ENCODE measurements around the gene PKP4.
"Not testable (repeated sequence)": the region's sequence is repeated elsewhere in the genome, so short reads cannot be mapped to it uniquely, and the experiment has no call there.

Gene PKP4

DNA sequence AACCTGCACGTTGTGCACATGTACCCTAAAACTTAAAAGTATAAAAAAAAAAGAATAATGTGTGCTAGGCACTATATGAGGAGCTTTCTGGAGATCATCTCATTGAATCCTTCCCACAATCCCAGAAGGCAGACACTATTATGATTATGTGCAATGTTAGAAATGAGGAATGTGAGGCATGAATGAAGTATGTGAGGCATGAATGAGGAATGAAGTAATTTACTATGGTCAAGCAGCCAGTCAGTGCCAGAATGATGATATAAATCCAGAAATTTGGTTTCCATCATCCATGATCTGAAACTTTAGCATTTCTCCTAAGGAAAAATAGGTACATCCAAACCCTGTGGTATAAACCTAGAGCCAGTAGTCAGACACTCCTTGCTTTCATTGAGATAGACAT is 42.2 kb upstream of the PKP4 start:
- TF ChIP-seq, protein P1, sequence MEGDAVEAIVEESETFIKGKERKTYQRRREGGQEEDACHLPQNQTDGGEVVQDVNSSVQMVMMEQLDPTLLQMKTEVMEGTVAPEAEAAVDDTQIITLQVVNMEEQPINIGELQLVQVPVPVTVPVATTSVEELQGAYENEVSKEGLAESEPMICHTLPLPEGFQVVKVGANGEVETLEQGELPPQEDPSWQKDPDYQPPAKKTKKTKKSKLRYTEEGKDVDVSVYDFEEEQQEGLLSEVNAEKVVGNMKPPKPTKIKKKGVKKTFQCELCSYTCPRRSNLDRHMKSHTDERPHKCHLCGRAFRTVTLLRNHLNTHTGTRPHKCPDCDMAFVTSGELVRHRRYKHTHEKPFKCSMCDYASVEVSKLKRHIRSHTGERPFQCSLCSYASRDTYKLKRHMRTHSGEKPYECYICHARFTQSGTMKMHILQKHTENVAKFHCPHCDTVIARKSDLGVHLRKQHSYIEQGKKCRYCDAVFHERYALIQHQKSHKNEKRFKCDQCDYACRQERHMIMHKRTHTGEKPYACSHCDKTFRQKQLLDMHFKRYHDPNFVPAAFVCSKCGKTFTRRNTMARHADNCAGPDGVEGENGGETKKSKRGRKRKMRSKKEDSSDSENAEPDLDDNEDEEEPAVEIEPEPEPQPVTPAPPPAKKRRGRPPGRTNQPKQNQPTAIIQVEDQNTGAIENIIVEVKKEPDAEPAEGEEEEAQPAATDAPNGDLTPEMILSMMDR (IDR thresholded peaks at IDR 0.05): no peak
- DNase-seq (ENCODE audit: low spot score): no peak
- H3K4me3 ChIP-seq: no peak overlapping the region

DNA sequence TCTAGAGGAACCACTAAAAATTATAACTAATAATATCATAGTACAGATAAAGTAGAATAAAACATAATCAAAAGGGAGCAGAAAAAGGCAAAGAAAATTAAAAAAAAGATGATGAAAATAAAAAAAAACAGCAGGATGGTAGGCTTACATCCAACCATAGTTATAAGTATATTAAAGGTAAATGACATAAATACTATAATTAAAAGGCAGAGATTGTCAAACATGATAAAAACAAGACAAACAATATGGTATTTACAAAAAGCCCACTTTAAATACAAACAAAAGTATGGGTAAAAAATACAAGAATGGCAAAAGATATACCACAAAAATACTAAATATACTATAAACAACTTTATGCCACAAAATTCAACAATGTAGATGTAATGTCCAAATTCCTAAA is 24.6 kb upstream of the PKP4 start:
- Histone ChIP-seq H3K27ac (no peak overlapping the region), H3K4me3 (no peak overlapping the region)
- TF ChIP-seq, protein P1 (IDR thresholded peaks at IDR 0.05): no peak
- no peak for DNase-seq (ENCODE audit: low spot score)

More for the DNA sequence above, 42.2 kb upstream of the PKP4 start:
- H3K27ac ChIP-seq: no peak overlapping the region

DNA sequence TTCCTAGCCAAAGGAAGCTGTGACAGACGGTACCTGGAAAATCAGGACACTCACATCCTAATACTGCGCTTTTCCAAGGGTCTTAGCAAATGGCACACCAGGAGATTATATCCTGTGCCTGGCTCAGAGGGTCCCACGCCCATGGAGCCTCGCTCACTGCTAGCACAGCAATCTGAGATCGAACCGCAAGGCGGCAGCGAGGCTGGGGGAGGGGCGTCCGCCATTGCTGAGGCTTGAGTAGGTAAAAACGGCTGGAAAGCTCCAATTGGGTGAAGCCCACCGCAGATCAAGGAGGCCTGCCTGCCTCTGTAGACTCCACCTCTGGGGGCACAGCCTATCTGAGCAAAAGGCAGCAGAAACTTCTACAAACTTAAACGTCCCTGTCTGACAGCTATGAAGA is 23.0 kb upstream of the PKP4 start:
- DNase-seq (ENCODE audit: low spot score); H3K4me3 ChIP-seq; H3K27ac ChIP-seq: not testable (repeated sequence)

DNA sequence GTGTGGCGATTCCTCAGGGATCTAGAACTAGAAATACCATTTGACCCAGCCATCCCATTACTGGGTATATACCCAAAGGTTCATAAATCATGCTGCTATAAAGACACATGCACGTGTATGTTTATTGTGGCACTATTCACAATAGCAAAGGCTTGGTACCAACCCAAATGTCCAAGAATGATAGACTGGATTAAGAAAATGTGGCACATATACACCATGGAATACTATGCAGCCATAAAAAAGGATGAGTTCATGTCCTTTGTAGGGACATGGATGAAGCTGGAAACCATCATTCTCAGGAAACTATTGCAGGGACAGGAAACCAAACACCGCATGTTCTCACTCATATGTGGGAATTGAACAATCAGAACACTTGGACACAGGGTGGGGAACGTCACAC is 17.7 kb upstream of the PKP4 start:
- H3K27ac ChIP-seq; DNase-seq (ENCODE audit: low spot score); H3K4me3 ChIP-seq: not testable (repeated sequence)

DNA sequence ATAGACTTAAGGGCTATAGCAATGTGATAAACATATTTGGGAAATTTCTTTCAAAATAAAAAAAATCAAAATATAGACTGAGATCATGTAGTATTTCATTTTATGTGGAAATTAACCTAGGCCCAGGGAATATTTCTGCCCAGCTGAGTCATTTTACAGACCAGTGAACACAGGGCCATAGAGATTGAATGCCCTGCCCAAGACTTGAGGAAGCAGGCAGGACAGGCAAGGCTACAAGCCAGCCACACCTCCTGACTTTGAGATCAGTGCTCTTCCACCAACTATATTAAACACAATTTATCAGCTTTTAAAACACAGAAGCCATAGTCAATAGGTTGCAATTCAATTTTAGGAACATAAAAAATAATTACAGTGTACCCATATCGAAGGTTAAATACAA is 13.1 kb upstream of the PKP4 start:
- DNase-seq (ENCODE audit: low spot score): no peak
- TF ChIP-seq, protein P1 (IDR thresholded peaks at IDR 0.05): no peak
- Histone ChIP-seq H3K4me3 (no peak overlapping the region), H3K27ac (no peak overlapping the region)

DNA sequence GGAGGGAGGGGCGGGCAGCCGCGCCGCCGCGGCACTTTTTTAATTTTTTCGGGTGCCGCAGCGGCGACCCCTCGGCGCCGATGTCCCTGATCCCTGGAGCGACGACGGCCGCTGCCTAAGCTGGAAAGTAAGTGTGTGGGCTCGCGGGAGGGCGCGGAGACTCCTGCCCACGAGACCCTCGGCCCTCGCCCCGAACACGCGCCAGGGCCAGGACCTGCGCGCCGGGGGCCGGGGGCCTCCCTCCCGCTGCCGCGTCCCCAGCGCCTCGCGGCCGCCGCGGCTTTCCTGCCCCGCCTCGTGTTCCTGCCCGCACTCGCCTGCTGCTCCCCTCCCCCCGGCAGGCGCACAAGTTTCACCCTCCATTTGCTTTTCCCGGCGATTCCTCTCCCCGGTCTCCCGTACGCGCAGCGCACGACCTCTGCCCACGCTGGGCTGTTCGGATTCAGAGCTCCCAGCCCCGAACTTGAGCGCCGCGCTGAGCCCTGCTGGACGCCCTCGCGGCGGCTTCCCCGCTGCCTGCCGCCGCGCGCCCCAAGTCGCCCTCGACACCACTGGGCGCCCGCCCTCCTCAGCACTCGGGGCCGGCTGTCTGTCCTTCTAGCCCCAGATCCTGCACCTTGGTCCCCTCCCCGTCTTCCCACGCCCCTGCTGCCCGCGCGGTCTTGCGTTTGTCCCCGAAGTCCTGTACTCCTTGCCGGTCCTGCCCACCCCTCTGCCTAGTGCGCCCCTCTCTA is 507 bp downstream of the PKP4 start:
- TF ChIP-seq, protein P1 (IDR thresholded peaks at IDR 0.05): no peak
- Histone ChIP-seq H3K4me3 (peak overlapping the region; percentile 87), H3K27ac (peak overlapping the region; percentile 90 to 91)
- no peak for DNase-seq (ENCODE audit: low spot score)

DNA sequence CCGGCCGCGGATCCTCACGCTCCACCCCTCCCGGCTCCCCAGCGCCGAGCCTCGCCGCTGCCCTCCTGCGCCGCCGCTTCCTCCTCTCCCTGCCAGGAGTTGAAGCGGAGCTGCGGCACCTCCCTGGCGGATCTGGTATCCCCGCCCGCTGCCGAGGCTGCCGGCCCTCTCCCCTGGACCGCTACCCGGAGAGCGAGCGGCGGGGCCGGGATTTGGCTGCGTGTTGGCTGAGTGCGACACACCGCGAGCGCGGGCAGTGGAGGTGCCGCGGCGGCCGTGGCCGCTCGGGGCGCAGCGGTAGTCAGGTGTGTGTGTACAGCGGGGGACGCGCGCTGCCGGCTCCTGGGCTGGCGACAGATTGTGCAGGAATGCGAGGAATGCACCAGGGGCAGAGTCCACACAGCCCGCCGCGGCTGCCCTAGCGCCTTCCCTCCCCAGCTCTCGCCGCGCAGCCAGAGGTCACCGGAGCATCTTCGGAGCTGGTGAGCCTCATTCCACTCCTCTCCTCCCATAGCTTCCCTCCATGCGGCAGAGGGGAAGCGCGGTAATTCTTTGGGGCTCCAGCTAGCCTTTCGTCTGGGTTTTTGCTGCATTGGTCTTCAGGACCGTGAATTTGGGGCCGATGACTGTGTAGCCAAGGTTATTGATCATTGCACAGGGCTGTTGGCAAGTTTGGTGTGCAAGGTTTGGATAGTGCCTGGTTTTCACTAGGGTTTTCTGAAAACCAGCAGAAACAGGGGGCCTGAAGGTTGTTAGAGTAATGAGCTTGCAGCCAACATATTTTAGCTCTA is 1.3 kb downstream of the PKP4 start:
- DNase-seq (ENCODE audit: low spot score): peak; percentile 81
- TF ChIP-seq, protein P1 (IDR thresholded peaks at IDR 0.05): peak; percentile 20
- Histone ChIP-seq H3K27ac (peak overlapping the region; percentile 90 to 91), H3K4me3 (peak overlapping the region; percentile 87)

DNA sequence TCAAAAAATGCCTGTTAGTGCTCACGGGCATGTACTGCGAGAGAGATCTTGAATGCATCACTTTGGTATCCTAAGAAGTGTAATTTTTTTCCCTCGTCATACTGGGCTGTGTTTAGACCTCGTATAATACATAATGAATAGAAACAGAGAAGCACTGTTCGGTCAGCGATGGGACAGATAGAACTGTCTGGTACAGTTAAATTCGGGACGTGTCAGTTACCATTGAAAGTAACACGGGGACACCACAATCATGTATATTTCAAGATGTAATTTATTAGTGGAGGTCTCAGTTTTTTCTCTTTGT is 1.8 kb downstream of the PKP4 start:
- TF ChIP-seq, protein P1 (IDR thresholded peaks at IDR 0.05): no peak
- Histone ChIP-seq H3K27ac (peak overlapping the region in 1 of 2 donors; percentile 91), H3K4me3 (peak overlapping the region; percentile 87)
- DNase-seq (ENCODE audit: low spot score): no peak

Data from coronary artery (tissue), 2 donors.